RWPE1 (cell line): ENCODE data around the gene LGR4.

Source experiments
- CTCF ChIA-PET: fragments of 350-600 bp; sonication (Branson Sonifier 250); formaldehyde crosslinking; extraction: SDS; loops from one replicate; lab custom pipeline; 2021; lab: Yijun Ruan, JAX
- POLR2A ChIA-PET: fragments of 400-600 bp; formaldehyde crosslinking; extraction: SDS; loops from one replicate; lab custom pipeline; 2020; ENCODE audit warnings: antibody characterized with exemption; ENCODE audit not compliant: low non-redundant PET; lab: Yijun Ruan, JAX
- DNase-seq: peaks from one replicate; pipeline ENCODE4 v3.0.0; 2012; ENCODE audit warnings: low spot score
- H3K27ac ChIP-seq: fragments of 450-650 bp; 2 replicates; pipeline ENCODE4 v1.5.1; 2017
- TF ChIP-seq, protein P1 (sequence below): fragments of 450-650 bp; conservative IDR thresholded peaks from 2 replicates; pipeline ENCODE4 v1.5.1; 2017; ENCODE audit warnings: low read depth, mild to moderate bottlenecking

The LGR4 gene

DNA sequence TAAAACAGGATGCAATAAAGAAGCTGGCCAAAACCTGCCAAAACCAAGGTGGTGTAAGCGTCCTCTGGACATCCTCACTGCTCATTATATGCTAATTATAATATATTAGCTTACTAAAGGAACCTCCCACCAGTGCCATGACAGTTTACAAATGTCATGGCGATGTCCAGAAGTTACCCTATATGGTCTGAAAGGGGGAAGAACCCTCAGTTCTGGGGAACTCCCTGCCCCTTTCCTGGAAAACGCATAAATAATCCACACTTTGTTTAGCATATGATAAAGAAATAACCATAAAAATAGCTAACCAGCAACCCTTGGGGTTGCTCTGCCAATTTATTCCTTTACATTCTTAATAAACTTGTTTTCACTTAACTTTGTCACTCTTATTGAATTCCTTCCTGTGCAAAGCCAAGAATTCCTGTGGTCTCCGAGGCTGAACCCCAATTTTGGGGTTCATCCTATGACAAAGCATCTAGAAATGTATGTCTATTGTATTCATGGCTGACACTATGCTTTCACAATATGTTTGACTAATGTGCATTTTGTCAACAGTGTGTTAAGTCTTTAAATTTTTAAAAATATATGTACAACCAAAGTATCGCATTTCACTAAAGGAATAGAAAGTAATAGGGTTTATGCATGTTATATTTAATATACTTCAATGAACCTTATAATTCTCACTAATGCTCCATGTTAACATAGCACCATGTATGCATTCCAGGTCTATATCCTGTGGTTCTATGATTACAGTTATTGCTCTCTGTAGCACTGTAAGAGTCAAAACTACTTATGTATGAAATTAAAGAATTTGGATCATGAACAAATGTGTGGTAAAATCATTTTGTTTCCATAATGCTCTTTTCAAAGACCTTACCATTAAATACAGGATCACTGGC is 25.1 kb downstream of the LGR4 start:
- POLR2A ChIA-PET = no interaction called here
- CTCF ChIA-PET = interaction anchor here (0.6 kb wide), 1 partner anchor 17 kb away, joined by 3 read pairs; no protein-coding TSS in a partner anchor

GRCh38 chr11:27445625-27446024 is 27.0 kb downstream of the LGR4 start:
- ChIA-PET POLR2A (no interaction called here), CTCF (no interaction called here)
- TF ChIP-seq, protein P1, sequence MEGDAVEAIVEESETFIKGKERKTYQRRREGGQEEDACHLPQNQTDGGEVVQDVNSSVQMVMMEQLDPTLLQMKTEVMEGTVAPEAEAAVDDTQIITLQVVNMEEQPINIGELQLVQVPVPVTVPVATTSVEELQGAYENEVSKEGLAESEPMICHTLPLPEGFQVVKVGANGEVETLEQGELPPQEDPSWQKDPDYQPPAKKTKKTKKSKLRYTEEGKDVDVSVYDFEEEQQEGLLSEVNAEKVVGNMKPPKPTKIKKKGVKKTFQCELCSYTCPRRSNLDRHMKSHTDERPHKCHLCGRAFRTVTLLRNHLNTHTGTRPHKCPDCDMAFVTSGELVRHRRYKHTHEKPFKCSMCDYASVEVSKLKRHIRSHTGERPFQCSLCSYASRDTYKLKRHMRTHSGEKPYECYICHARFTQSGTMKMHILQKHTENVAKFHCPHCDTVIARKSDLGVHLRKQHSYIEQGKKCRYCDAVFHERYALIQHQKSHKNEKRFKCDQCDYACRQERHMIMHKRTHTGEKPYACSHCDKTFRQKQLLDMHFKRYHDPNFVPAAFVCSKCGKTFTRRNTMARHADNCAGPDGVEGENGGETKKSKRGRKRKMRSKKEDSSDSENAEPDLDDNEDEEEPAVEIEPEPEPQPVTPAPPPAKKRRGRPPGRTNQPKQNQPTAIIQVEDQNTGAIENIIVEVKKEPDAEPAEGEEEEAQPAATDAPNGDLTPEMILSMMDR = no peak

More for the DNA sequence above, 25.1 kb downstream of the LGR4 start:
- TF ChIP-seq, protein P1 = no peak
- DNase-seq = no peak
- no peak overlapping the region for H3K27ac ChIP-seq

DNA sequence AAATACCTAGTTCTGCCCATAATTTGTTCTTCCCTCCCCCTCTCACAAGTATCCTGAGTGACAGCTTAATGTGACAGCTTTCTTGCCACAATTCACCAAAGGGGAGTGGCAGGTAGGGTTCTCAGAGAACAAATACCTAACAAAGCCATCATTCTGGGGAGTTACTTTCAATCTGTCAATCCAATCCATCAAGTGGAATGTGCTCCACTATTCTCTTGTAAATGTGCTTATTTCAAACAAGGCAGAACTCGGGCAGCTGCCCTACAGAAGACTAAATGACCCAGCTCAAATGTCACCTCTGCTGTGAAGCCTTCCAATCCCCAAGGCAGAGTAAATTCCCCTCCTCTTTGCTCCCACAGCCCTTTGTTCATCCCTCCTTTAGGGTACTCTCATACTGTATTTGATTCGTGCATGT is 27.8 kb downstream of the LGR4 start:
- ChIA-PET POLR2A (no interaction called here), CTCF (no interaction called here)
- TF ChIP-seq, protein P1 = no peak
- no peak for DNase-seq
- no peak overlapping the region for H3K27ac ChIP-seq

More at GRCh38 chr11:27445625-27446024, 27.0 kb downstream of the LGR4 start:
- no peak for DNase-seq
- H3K27ac ChIP-seq = no peak overlapping the region

DNA sequence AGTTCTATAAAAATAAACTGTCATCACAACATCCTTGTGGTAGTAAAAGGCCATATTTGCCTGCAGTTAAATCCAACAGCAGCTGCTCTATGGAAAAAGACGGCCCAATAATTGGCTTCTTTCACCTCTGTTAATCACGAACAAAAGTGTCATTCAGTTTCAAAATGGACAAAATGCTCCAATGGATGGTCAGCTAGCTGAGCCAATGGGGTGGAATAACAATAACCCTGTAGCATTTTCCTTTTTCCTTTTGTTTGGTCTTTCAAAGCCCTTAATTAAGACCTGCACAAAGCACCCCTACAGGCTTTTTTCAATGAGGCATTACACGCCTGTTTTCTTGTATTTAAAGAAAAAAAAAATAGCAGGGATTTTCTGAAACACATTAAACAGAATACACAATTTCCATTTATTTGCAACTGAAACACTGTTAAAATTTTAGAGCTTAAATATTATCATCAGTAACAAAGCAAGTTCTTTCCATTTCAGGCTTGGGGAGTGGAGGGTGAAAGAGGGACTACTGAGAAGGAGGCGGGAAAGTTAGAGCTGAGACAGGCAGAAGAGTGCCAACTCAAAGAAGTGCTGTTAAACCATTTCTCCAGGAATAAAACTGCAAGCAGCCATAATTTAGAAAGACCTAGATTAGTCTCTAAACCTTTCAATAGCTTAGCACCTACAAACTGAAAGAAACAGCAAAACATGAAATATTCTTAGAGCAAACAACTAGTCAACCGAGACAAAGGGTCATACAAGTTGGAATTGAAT is 28.7 kb downstream of the LGR4 start:
- TF ChIP-seq, protein P1 = no peak
- ChIA-PET POLR2A (no interaction called here), CTCF (no interaction called here)
- H3K27ac ChIP-seq = no peak overlapping the region
- no peak for DNase-seq

DNA sequence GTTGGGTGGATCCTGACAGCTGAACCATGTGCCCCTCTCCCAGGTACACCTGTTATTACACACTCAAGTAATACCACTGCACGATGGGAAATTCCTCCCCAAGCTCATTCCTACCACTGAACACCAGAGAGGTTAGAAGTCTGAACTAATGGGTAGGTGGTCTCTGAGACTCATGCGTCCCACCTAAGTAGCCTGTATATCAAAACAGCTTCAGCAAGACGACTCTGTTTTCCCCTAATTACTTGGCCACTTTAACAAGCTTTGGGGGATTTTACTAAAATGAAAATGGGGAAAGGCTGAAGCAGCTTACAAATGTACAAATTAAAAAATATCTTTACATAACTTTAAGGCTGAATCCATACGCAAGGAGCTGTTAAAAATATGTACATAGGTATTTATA is 29.4 kb downstream of the LGR4 start:
- CTCF ChIA-PET = no interaction called here
- DNase-seq = no peak
- H3K27ac ChIP-seq = no peak overlapping the region
- POLR2A ChIA-PET = no interaction called here
- TF ChIP-seq, protein P1 = no peak

GRCh38 chr11:27440090-27440489 is 32.5 kb downstream of the LGR4 start:
- TF ChIP-seq, protein P1 = no peak
- no peak overlapping the region for H3K27ac ChIP-seq
- CTCF ChIA-PET = no interaction called here
- no peak for DNase-seq
- POLR2A ChIA-PET = no interaction called here
